GM12891 (cell line): Measurements from ENCODE around the gene ARHGEF2.

ENCODE experiments used
- POLR2A ChIP-seq: IDR thresholded peaks from 2 replicates; pipeline ENCODE4 v1.6.1; 2011; ENCODE audit warnings: low read depth, low read length, control low read depth
- POLR2AphosphoS5 ChIP-seq: IDR thresholded peaks from 2 replicates; pipeline ENCODE4 v1.6.1; 2011; ENCODE audit warnings: low read depth, low read length, control low read depth
- POU2F2 ChIP-seq: IDR thresholded peaks from 2 replicates; pipeline ENCODE4 v1.6.1; 2011; ENCODE audit warnings: low read depth, mild to moderate bottlenecking, control low read depth, low read length, moderate library complexity
- SPI1 ChIP-seq: IDR thresholded peaks from 2 replicates; pipeline ENCODE4 v1.6.1; 2011; ENCODE audit warnings: low read depth, low read length, control low read depth
- TAF1 ChIP-seq: IDR thresholded peaks from 2 replicates; pipeline ENCODE4 v1.6.1; 2011; ENCODE audit warnings: low read depth, low read length, control low read depth

- TF ChIP-seq POLR2AphosphoS5 (peak; percentile 90), TAF1 (0 out of 2 replicates have a peak, but pooled peaks have one; percentile 44), POLR2A (peak; percentile 89), POU2F2 (no peak), SPI1 (peak; percentile 38)
These were observed 42.1 kb upstream of the ARHGEF2 start, which contains the start of gene SSR2 for GRCh38 chr1:156020293-156021092.
